GM23248 (cell line): ENCODE measurements around the gene DCTN1.

ENCODE experiments used
- EZH2 ChIP-seq: fragments of 200-600 bp; sonication (generic); IDR thresholded peaks from 2 replicates; pipeline ENCODE4 v1.6.1; 2018; ENCODE audit warnings: antibody characterized with exemption, mild to moderate bottlenecking; ENCODE audit not compliant: insufficient read depth, poor library complexity, severe bottlenecking
- EZH2phosphoT487 ChIP-seq: fragments of 200-600 bp; sonication (generic); IDR thresholded peaks from 2 replicates; pipeline ENCODE4 v1.6.1; 2018; ENCODE audit warnings: antibody characterized with exemption, moderate library complexity, mild to moderate bottlenecking, low read depth; ENCODE audit not compliant: insufficient read depth

DNA sequence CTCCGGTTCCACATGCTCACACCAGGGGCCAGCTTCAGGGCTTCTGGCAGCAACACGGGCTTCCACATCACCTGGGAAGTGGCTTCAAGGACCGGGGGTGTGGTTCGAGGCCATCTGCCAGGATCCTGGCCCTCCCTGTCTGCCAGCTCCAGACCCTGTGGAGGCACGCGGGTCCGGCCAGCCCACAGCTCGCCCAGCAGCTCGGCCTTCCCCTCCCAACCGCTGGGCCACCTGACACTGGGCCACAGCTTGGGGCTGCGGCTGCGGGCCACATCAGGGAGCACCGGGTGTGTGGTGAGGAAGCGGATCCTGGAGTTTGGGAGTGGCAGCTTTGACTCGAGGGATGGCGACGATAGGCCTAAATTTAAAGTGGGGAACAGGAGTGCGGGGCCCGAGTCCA lies 34.3 kb upstream of the DCTN1 start:
- TF ChIP-seq EZH2 (no peak), EZH2phosphoT487 (no peak)
